T-helper 2 cell treated with Interferon-gamma antibody and Interleukin-4, amounts not matched to agents 5 μg/mL and 100 μg/mL, for 36 hours (primary cell): ENCODE data around the gene RNU1-1.

Experiments used
- DNase-seq: peaks from one replicate; pipeline ENCODE4 v3.0.0; 2021; ENCODE audit warnings: low spot score
- H3K27ac Mint-ChIP-seq: one replicate; pipeline ENCODE4 v1.8.0; 2021; ENCODE audit warnings: mild to moderate bottlenecking, mixed read lengths
- H3K27me3 Mint-ChIP-seq: one replicate; pipeline ENCODE4 v1.8.0; 2021; ENCODE audit warnings: low read depth, mixed read lengths
- H3K36me3 Mint-ChIP-seq: one replicate; pipeline ENCODE4 v1.8.0; 2021; ENCODE audit warnings: low read depth, mixed read lengths
- H3K4me1 Mint-ChIP-seq: one replicate; pipeline ENCODE4 v1.8.0; 2021; ENCODE audit warnings: low read depth, mixed read lengths
- H3K4me3 Mint-ChIP-seq: one replicate; pipeline ENCODE4 v1.8.0; 2022; ENCODE audit warnings: mild to moderate bottlenecking, moderate library complexity, mixed read lengths
- H3K9me3 Mint-ChIP-seq: one replicate; pipeline ENCODE4 v1.8.0; 2021; ENCODE audit warnings: mixed read lengths

Gene RNU1-1

GRCh38 chr1:16464917-16465625, 49.0 kb downstream of the RNU1-1 start:
- Mint-ChIP-seq H3K27me3 (no peaks in the 10 kb centered on the region), H3K27ac (no peak overlapping the region), H3K36me3 (peaks cover 57% of the 10 kb centered on the region), H3K4me3 (no peak overlapping the region), H3K9me3 (no peaks in the 10 kb centered on the region), H3K4me1 (peaks cover 2% of the 10 kb centered on the region)
- DNase-seq, result no peak
